Stimulated activated CD8-positive, alpha-beta memory T cell treated with anti-CD3 and anti-CD28 coated beads, Interleukin-7, amount 100 ng/mL, for 24 hours (primary cell): Measurements from ENCODE around the gene PCCA.
"Not testable (repeated sequence)": the region's sequence is repeated elsewhere in the genome, so short reads cannot be mapped to it uniquely, and the experiment has no call there.

Experiments
- DNase-seq: peaks from one replicate; pipeline ENCODE4 v3.0.0-alpha.2; 2020; ENCODE audit warnings: low read depth

PCCA gene

GRCh38 chr13:100510208-100510957 is 421.5 kb downstream of the PCCA start:
- no peak for DNase-seq

GRCh38 chr13:100511466-100511865 is 422.6 kb downstream of the PCCA start:
- DNase-seq = no peak

- no peak for DNase-seq
Observed at GRCh38 chr13:100512422-100512821, 423.5 kb downstream of the PCCA start.

- DNase-seq = no peak
Observed at GRCh38 chr13:100513171-100513570, 424.3 kb downstream of the PCCA start.

GRCh38 chr13:100513987-100514670 is 425.2 kb downstream of the PCCA start:
- no peak for DNase-seq

GRCh38 chr13:100514788-100515409 is 426.0 kb downstream of the PCCA start:
- peak; percentile 52 for DNase-seq

- no peak for DNase-seq
Observed at GRCh38 chr13:100515410-100515800, 426.5 kb downstream of the PCCA start.

GRCh38 chr13:100517135-100517534 is 428.2 kb downstream of the PCCA start:
- no peak for DNase-seq

- DNase-seq = no peak
Observed at GRCh38 chr13:100517728-100518127, 428.8 kb downstream of the PCCA start.

GRCh38 chr13:100518394-100519062 is 429.6 kb downstream of the PCCA start:
- no peak for DNase-seq

GRCh38 chr13:100519626-100520025 is 430.7 kb downstream of the PCCA start:
- DNase-seq = no peak

- DNase-seq = no peak
Observed at GRCh38 chr13:100520936-100521850, 432.3 kb downstream of the PCCA start.

- DNase-seq = no peak
Observed at GRCh38 chr13:100521851-100522617, 433.1 kb downstream of the PCCA start.

- no peak for DNase-seq
Observed at GRCh38 chr13:100522618-100523309, 433.9 kb downstream of the PCCA start.

- DNase-seq = no peak
Observed at GRCh38 chr13:100523411-100523810, 434.5 kb downstream of the PCCA start.

- no peak for DNase-seq
Observed at GRCh38 chr13:100523981-100524386, 435.1 kb downstream of the PCCA start.

GRCh38 chr13:100524688-100525087 is 435.8 kb downstream of the PCCA start:
- DNase-seq = not testable (repeated sequence)

GRCh38 chr13:100525453-100526317 is 436.8 kb downstream of the PCCA start:
- no peak for DNase-seq
